GM18867 (cell line): ENCODE results near the gene SEPHS1.
"Not testable (repeated sequence)": the region's sequence is repeated elsewhere in the genome, so short reads cannot be mapped to it uniquely, and the experiment has no call there.

Source experiments
- ATAC-seq: cut with Tn5 transposase; IDR thresholded peaks from one replicate; pipeline ENCODE4 v1.9.1; 2021; ENCODE audit warnings: mild to moderate bottlenecking, moderate library complexity; ENCODE audit not compliant: unreplicated experiment

SEPHS1 gene, protein sequence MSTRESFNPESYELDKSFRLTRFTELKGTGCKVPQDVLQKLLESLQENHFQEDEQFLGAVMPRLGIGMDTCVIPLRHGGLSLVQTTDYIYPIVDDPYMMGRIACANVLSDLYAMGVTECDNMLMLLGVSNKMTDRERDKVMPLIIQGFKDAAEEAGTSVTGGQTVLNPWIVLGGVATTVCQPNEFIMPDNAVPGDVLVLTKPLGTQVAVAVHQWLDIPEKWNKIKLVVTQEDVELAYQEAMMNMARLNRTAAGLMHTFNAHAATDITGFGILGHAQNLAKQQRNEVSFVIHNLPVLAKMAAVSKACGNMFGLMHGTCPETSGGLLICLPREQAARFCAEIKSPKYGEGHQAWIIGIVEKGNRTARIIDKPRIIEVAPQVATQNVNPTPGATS

DNA sequence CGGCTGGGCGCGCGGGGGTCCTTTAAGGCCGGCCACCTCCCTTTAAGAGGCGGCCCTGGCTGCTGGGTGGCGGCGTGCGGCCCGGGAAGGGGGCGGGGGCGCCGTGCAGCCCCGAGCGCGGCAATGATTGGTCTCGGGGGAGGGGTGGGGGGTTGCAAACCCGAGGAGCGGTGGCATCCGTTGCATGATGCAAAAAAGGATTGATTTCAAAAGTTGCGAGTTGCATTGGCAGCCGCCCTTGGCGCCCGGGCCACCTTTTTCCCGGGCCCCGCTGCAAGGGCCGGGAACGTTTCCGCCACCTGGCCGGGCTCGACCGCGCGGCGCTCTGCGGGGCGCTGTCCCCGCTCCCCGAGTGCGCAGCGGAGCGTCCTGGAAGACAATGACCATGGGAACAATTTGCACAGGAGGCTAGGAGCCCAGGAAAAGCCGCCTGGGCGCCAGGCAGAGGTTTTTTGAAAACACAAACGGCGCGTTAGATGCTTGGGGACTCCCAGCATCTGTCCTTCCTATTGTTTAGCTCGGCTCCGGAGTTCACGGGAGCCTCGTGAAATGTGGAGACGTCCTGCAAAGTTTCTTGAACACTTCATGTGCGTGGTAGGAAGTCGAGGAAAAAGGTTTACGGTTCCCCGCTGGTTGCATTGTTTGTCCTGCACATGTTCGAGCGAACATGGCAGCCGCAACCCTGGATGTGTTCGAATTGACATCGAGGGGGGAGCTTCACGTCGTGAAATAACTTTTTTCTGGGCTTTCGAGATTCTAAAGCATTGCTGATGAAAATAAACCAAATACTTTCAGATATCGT, at the start of gene SEPHS1:
SEPHS1 (minus strand) TSS at position 78 of the 802 bp plus-strand sequence. CDS start 3,343 bp downstream, outside the sequence.
- ATAC-seq: peak; percentile 61

DNA sequence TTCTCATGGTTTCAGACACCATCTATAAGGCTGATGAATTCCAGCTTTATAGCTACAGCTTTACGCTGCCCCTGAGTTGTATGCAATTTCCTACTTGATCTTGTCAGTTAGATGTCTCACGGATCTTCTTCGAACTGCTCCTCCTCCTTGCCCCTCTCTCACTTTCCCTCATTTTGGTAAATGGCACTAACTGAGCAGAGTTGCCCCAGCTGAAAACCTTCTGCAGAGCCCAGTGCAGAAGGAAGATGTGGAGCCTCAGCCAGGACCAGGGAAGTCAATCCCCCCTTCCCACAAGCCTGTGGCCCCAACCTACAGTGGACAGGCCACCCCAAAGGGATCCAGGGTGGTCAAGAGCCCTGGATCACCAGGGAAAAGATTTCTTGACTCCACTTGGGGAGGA, 49.0 kb upstream of the SEPHS1 start:
- no peak for ATAC-seq

DNA sequence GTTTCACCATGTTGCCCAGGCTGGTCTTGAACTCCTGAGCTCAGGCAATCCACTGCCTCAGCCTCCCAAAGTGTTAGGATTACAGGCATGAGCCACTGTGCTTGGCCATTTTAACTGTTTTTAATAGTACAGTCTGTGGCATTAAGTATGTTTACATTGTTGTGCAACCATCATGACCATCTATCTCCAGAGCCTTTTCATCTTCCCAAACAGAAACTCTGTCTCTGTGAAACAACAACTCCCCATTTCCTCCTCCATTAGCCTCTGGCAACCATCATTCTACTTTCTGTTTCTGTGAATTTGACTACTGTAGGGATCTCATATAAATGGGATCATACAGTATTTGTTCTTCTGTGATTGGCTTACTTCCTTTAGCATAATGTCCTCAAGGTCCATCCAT, 48.3 kb upstream of the SEPHS1 start:
- no peak for ATAC-seq

- ATAC-seq: no peak
Observed at GRCh38 chr10:13395540-13395939, 47.4 kb upstream of the SEPHS1 start.

DNA sequence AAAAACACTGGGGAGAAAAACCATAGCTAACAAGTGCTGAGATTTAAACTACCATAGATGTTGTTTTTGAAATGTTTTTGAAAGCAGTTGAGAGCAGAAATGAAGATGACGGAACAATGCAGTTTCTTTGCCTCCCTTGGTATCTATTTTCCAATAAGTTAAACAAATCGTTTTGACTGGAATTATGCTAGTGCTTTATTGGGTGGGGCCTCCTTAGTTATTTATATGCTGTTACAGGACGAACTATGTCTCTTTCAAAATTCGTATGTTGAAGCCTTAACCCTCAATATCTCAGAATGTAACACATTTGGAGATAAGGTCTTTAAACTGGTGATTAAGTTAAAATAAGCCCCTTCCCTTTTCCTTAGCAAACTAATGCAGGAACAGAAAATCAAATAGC, 45.5 kb upstream of the SEPHS1 start:
- ATAC-seq: no peak

GRCh38 chr10:13392701-13393100, 44.6 kb upstream of the SEPHS1 start:
- ATAC-seq: no peak

- no peak for ATAC-seq
Observed at GRCh38 chr10:13390604-13391522, 42.8 kb upstream of the SEPHS1 start.

- no peak for ATAC-seq
Observed at GRCh38 chr10:13388478-13389230, 40.6 kb upstream of the SEPHS1 start.

DNA sequence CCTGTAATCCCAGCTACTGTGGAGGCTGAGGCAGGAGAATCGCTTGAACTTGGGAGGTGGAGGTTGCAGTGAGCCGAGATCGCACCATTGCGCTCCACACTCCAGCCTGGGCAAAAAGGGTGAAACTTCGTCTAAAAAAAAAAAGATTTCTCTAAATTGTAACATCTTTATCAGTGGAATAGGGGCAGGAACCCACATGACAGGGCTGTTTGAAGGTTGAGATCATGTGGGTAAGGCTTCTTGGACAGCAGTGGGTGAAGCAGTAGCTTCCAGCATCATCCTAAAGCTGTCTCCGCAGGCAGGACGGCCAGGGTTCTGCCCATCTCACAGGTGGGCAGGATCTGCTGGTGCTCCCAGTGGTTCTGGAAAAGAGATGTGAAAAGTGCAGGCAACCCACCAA, 37.9 kb upstream of the SEPHS1 start:
- ATAC-seq: no peak

DNA sequence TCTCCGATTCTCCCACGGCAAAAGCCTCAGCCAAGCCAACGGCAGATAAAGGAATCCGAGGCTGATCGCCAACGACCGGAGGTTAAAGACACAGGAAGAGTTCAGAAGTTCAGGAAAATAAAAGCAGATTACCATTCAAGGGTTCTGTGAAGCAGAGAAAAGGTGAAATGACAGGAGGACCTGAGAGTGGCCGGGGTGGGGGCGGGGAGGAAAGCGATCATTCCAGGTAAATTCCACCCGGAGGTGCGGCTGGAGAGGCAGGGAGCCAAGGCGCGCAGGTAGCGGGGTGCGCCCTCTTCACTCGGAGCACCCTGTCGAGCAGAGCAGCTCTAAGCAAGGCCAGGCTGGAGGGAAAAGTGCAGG, 35.3 kb upstream of the SEPHS1 start:
- no peak for ATAC-seq

DNA sequence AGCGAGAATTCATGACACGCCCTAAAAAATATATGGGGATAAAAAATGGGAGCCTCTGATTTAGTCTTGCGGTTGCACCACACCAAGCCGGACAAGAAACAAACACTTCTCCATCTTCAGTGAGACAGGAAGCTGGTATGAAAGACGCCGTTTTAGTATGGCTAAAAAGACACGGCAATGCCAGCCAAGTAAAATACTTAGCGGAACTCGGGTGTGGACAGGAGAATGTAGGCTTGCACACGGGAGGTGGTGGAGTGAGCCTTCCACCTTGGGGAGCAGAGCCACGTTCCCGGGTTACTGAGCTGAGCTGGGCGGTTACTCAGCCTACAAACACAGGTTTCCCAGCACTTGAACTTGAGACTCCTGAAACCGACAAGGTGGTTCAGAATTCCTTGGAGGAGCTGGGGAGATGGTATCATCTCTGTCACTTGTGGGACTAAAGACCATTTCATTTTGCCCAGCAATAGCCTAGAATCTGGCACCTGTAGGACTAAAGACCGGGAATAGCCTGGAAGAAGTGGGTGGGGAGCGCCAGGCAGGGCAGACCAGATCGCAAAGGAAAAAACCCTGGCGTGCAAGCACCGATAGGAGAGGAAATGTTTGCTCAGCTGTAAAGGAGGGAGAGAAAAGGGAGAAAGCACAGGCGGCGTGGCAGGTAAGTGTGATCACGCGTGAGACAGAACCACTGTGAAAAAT, 34.8 kb upstream of the SEPHS1 start:
- ATAC-seq: no peak

GRCh38 chr10:13379061-13379460, 31.0 kb upstream of the SEPHS1 start:
- ATAC-seq: not testable (repeated sequence)

DNA sequence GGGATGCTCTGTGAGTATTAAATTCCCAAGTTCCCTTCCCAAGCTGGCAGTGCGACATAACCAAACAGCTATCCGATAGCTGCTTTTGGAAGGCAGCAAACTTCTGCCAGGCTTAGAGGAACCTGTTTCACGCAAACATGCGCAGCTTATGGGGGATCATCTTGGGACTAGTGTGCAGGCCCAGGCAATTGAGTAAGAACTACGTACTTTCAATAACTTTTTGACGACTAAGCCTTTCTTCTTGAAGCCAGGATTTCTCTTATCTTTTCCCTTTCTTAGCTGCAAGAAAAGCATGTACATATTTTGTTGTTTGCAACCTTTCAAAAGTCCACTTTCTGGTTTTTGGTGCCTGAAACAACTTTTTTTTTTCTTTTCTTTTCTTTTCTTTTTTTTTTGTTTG, 28.7 kb upstream of the SEPHS1 start:
- ATAC-seq: no peak

- no peak for ATAC-seq
Observed at GRCh38 chr10:13376297-13376696, 28.2 kb upstream of the SEPHS1 start.

DNA sequence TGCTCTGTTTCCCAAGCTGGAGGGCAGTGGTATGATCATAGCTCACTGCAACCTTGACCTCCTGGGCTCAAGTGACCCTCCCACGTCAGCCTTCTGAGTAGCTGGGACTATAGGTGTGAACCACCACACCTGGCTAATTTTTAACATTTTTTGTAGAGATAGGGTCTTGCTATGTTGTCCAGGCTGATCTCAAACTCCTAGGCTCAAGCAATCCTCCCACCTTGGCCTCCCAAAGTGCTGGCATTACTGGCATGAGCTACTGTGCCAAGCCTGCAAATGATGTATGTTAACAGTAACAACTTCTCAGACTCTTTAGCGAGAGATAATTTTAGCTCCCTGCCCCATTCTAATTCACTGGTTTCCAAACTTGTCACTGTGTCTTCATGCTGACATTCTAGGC, 27.7 kb upstream of the SEPHS1 start:
- no peak for ATAC-seq

GRCh38 chr10:13373644-13374043, 25.6 kb upstream of the SEPHS1 start:
- ATAC-seq: no peak

- ATAC-seq: no peak
Observed at GRCh38 chr10:13372524-13372923, 24.4 kb upstream of the SEPHS1 start.

GRCh38 chr10:13371897-13372470, 23.9 kb upstream of the SEPHS1 start:
- peak; percentile 78 for ATAC-seq

- no peak for ATAC-seq
Observed at GRCh38 chr10:13366891-13367290, 18.8 kb upstream of the SEPHS1 start.
